Neural cell (in vitro differentiated cells): ENCODE results near the gene SNTG2. TPM values are rescaled to one million over a fixed set of nuclear protein-coding genes. Genes with fewer than 3 reads are reported as not detected.

ENCODE experiments used
- H2AFZ ChIP-seq: fragments of 200-600, 300-800 bp; sonication (generic), shearing (Covaris generic); 2 replicates; pipeline ENCODE4 v1.6.0; 2014; ENCODE audit warnings: low read depth, mild to moderate bottlenecking, antibody characterized with exemption, low read length, moderate library complexity
- H3F3A ChIP-seq: fragments of 200-600 bp; shearing (Covaris generic); 2 replicates; pipeline ENCODE4 v1.6.1; 2016; ENCODE audit warnings: mild to moderate bottlenecking, moderate library complexity, mixed read lengths, antibody characterized with exemption, low read length; ENCODE audit not compliant: insufficient read depth, poor library complexity, severe bottlenecking
- H3K27ac ChIP-seq: fragments of 200-600, 300-800 bp; sonication (generic), shearing (Covaris generic); 2 replicates; pipeline ENCODE4 v1.5.1; 2014; ENCODE audit warnings: mild to moderate bottlenecking, low read length, moderate library complexity
- H3K27me3 ChIP-seq: fragments of 300-800, 200-600 bp; sonication (generic), shearing (Covaris generic); 2 replicates; pipeline ENCODE4 v1.6.0; 2014; ENCODE audit warnings: mild to moderate bottlenecking, low read depth, low read length, moderate library complexity; ENCODE audit not compliant: insufficient read depth
- H3K36me3 ChIP-seq: fragments of 300-800, 200-600 bp; sonication (generic), shearing (Covaris generic); 2 replicates; pipeline ENCODE4 v1.5.1; 2014; ENCODE audit warnings: mild to moderate bottlenecking, antibody characterized with exemption, low read length, moderate library complexity; ENCODE audit not compliant: insufficient read depth
- H3K4me2 ChIP-seq: fragments of 300-800, 200-600 bp; sonication (generic), shearing (Covaris generic); 2 replicates; pipeline ENCODE4 v1.6.0; 2014; ENCODE audit warnings: mild to moderate bottlenecking, low read length
- H3K4me3 ChIP-seq: fragments of 300-800, 200-600 bp; sonication (generic), shearing (Covaris generic); 2 replicates; pipeline ENCODE4 v1.5.1; 2014; ENCODE audit warnings: mild to moderate bottlenecking, low read length, moderate library complexity
- H3K79me2 ChIP-seq: fragments of 200-600 bp; shearing (Covaris generic); replicated peaks from 2 replicates; pipeline ENCODE4 v1.6.0; 2014; ENCODE audit warnings: mild to moderate bottlenecking, low read length, moderate library complexity; ENCODE audit not compliant: insufficient read depth
- H3K9ac ChIP-seq: fragments of 300-800, 200-600 bp; sonication (generic), shearing (Covaris generic); 2 replicates; pipeline ENCODE4 v1.6.1; 2016; ENCODE audit warnings: mild to moderate bottlenecking, low read length, mixed read lengths
- H3K9me2 ChIP-seq: fragments of 200-600 bp; shearing (Covaris generic); 2 replicates; pipeline ENCODE4 v1.6.1; 2016; ENCODE audit warnings: mild to moderate bottlenecking, low read length, mixed read lengths; ENCODE audit not compliant: insufficient read depth
- H3K9me3 ChIP-seq: fragments of 200-600, 300-800 bp; sonication (generic), shearing (Covaris generic); 2 replicates; pipeline ENCODE4 v1.6.1; 2016; ENCODE audit warnings: mild to moderate bottlenecking, mixed run types, low read length, moderate library complexity, mixed read lengths
- H4K20me1 ChIP-seq: fragments of 200-600 bp; shearing (Covaris generic); 2 replicates; pipeline ENCODE4 v1.6.1; 2016; ENCODE audit warnings: mild to moderate bottlenecking, mixed run types; ENCODE audit not compliant: insufficient read depth
- CTCF ChIP-seq: fragments of 450-650 bp; IDR thresholded peaks from 2 replicates; pipeline ENCODE4 v1.5.1; 2014; ENCODE audit warnings: antibody characterized with exemption, mild to moderate bottlenecking, moderate library complexity; ENCODE audit not compliant: poor library complexity, severe bottlenecking
- EP300 ChIP-seq: fragments of 450-650 bp; conservative IDR thresholded peaks from 2 replicates; pipeline ENCODE4 v1.6.1; 2014; ENCODE audit warnings: antibody characterized with exemption, mild to moderate bottlenecking, moderate library complexity; ENCODE audit not compliant: poor library complexity, severe bottlenecking
- EZH2 ChIP-seq: fragments of 200-600, 300-800 bp; shearing (Covaris generic), sonication (generic); IDR thresholded peaks from 2 replicates; pipeline ENCODE4 v1.6.1; 2014; ENCODE audit warnings: antibody characterized with exemption, low read length, borderline replicate concordance, mild to moderate bottlenecking; ENCODE audit not compliant: insufficient read depth, poor library complexity, severe bottlenecking
- MXI1 ChIP-seq: fragments of 450-650 bp; conservative IDR thresholded peaks from 2 replicates; pipeline ENCODE4 v1.6.1; 2014; ENCODE audit warnings: antibody characterized with exemption, mild to moderate bottlenecking; ENCODE audit not compliant: poor library complexity, severe bottlenecking
- POLR2AphosphoS5 ChIP-seq: IDR thresholded peaks from 2 replicates; pipeline ENCODE4 v1.6.1; 2012
- RAD21 ChIP-seq: fragments of 450-650 bp; conservative IDR thresholded peaks from 2 replicates; pipeline ENCODE4 v1.6.1; 2014; ENCODE audit warnings: antibody characterized with exemption, mild to moderate bottlenecking, moderate library complexity
- REST ChIP-seq: IDR thresholded peaks from 2 replicates; pipeline ENCODE4 v1.6.1; 2012; ENCODE audit warnings: borderline replicate concordance
- SMC3 ChIP-seq: fragments of 450-650 bp; conservative IDR thresholded peaks from 2 replicates; pipeline ENCODE4 v1.6.1; 2014; ENCODE audit warnings: antibody characterized with exemption, mild to moderate bottlenecking, moderate library complexity; ENCODE audit not compliant: poor library complexity
- TAF1 ChIP-seq: IDR thresholded peaks from 2 replicates; pipeline ENCODE4 v1.6.1; 2012; ENCODE audit warnings: low read depth
- polyA plus RNA-seq: library from polyadenylated mRNA; depleted of rRNA; stranded (reverse); fragments of >200 nt; gene quantifications from 2 replicates; pipeline ENCODE4 v1.2.3, GENCODE V29; 2014

The SNTG2 gene
- polyA plus RNA-seq, 1 donor from 2014 or later: not detected

GRCh38 chr2:929925-930324 is 20.7 kb upstream of the SNTG2 start:
- Histone ChIP-seq H3K9ac (no peak overlapping the region), H4K20me1 (no peaks in the 10 kb centered on the region), H2AFZ (no peak overlapping the region), H3K36me3 (no peaks in the 10 kb centered on the region), H3K4me2 (no peak overlapping the region), H3K27me3 (no peaks in the 10 kb centered on the region), H3F3A (no peaks in the 10 kb centered on the region), H3K4me3 (no peak overlapping the region), H3K27ac (no peak overlapping the region), H3K79me2 (no peaks in the 10 kb centered on the region), H3K9me3 (no peaks in the 10 kb centered on the region), H3K9me2 (no peaks in the 10 kb centered on the region)
- TF ChIP-seq TAF1: no peak
- no peak for TF ChIP-seq RAD21
- TF ChIP-seq CTCF: no peak
- no peak for TF ChIP-seq EP300
- TF ChIP-seq POLR2AphosphoS5: no peak
- no peak for TF ChIP-seq REST
- TF ChIP-seq MXI1: no peak
- TF ChIP-seq SMC3: no peak
- no peak for TF ChIP-seq EZH2

- no peaks in the 10 kb centered on the region for H3K79me2 ChIP-seq
- no peaks in the 10 kb centered on the region for H3K36me3 ChIP-seq
- H3K27ac ChIP-seq: no peak overlapping the region
- no peaks in the 10 kb centered on the region for H3K9me3 ChIP-seq
- no peaks in the 10 kb centered on the region for H3K9me2 ChIP-seq
- no peak overlapping the region for H2AFZ ChIP-seq
- no peaks in the 10 kb centered on the region for H4K20me1 ChIP-seq
- no peak overlapping the region for H3K9ac ChIP-seq
- H3K4me2 ChIP-seq: no peak overlapping the region
- H3K4me3 ChIP-seq: no peak overlapping the region
- no peaks in the 10 kb centered on the region for H3F3A ChIP-seq
- H3K27me3 ChIP-seq: no peaks in the 10 kb centered on the region
- TF ChIP-seq POLR2AphosphoS5: no peak
Observed at GRCh38 chr2:930935-931334, 19.7 kb upstream of the SNTG2 start.
